ENCODE measurements around the gene BLNK. TPM values are rescaled to one million over a fixed set of nuclear protein-coding genes. Genes with fewer than 3 reads are reported as not detected.
A peak's percentile ranks its signal among the peaks of the same experiment; 100 is the strongest.

The BLNK gene
- polyA plus RNA-seq, 3 donors from 2014 or later: 0.74 to 0.81 TPM; not detected in 1

- Mint-ChIP-seq H3K4me3 (no peak overlapping the region), H3K4me1 (peaks cover 4 to 21% of the 10 kb centered on the region in 2 donors)
Observed at GRCh38 chr10:96298362-96298761, 27.0 kb upstream of the BLNK start.

GRCh38 chr10:96297486-96297885, 26.1 kb upstream of the BLNK start:
- peaks cover 4 to 21% of the 10 kb centered on the region in 2 donors for H3K4me1 Mint-ChIP-seq
- H3K9me3 Mint-ChIP-seq: no peaks in the 10 kb centered on the region
- H3K36me3 Mint-ChIP-seq: no peaks in the 10 kb centered on the region
- DNase-seq: no peak
- no peak overlapping the region for H3K4me3 Mint-ChIP-seq
- H3K27ac Mint-ChIP-seq: no peak overlapping the region
- peaks cover 0 to 26% (median 4%) of the 10 kb centered on the region in 3 donors for H3K27me3 Mint-ChIP-seq (ENCODE audit: low read depth in 3 of 3)

More at GRCh38 chr10:96298362-96298761, 27.0 kb upstream of the BLNK start:
- Mint-ChIP-seq H3K9me3 (no peaks in the 10 kb centered on the region), H3K36me3 (no peaks in the 10 kb centered on the region), H3K27ac (no peak overlapping the region), H3K27me3 (ENCODE audit: low read depth in 3 of 3) (peaks cover 0 to 23% (median 4%) of the 10 kb centered on the region in 3 donors)
- DNase-seq: no peak

GRCh38 chr10:96295475-96295874, 24.1 kb upstream of the BLNK start:
- Mint-ChIP-seq H3K4me3 (no peak overlapping the region), H3K27ac (no peak overlapping the region), H3K9me3 (no peaks in the 10 kb centered on the region), H3K4me1 (peaks cover 0 to 10% of the 10 kb centered on the region in 2 donors), H3K36me3 (no peaks in the 10 kb centered on the region), H3K27me3 (ENCODE audit: low read depth in 3 of 3) (peaks cover 0 to 23% (median 3%) of the 10 kb centered on the region in 3 donors)
- no peak for DNase-seq

- DNase-seq: peak in 1 of 3 donors; percentile 3
- Mint-ChIP-seq H3K27ac (no peak overlapping the region), H3K36me3 (no peaks in the 10 kb centered on the region), H3K4me3 (no peak overlapping the region), H3K27me3 (ENCODE audit: low read depth in 3 of 3) (peaks cover 3 to 10% (median 3%) of the 10 kb centered on the region in 3 donors), H3K4me1 (peaks cover 1 to 4% of the 10 kb centered on the region in 2 donors), H3K9me3 (no peaks in the 10 kb centered on the region)
Observed at GRCh38 chr10:96292971-96293920, 21.9 kb upstream of the BLNK start.

GRCh38 chr10:96290368-96291133, 19.2 kb upstream of the BLNK start:
- H3K4me1 Mint-ChIP-seq: peaks cover 1 to 13% of the 10 kb centered on the region in 2 donors
- no peak overlapping the region for H3K27ac Mint-ChIP-seq

GRCh38 chr10:96289218-96289910, 18.0 kb upstream of the BLNK start:
- Mint-ChIP-seq H3K9me3 (no peaks in the 10 kb centered on the region), H3K27ac (no peak overlapping the region), H3K4me1 (peaks cover 1 to 13% of the 10 kb centered on the region in 2 donors), H3K4me3 (no peak overlapping the region), H3K36me3 (no peaks in the 10 kb centered on the region), H3K27me3 (ENCODE audit: low read depth in 3 of 3) (peaks cover 3 to 10% (median 3%) of the 10 kb centered on the region in 3 donors)
- DNase-seq: no peak

More at GRCh38 chr10:96290368-96291133, 19.2 kb upstream of the BLNK start:
- no peak overlapping the region for H3K4me3 Mint-ChIP-seq
- no peaks in the 10 kb centered on the region for H3K9me3 Mint-ChIP-seq
- DNase-seq: no peak
- H3K27me3 Mint-ChIP-seq (ENCODE audit: low read depth in 3 of 3): peaks cover 3 to 10% (median 3%) of the 10 kb centered on the region in 3 donors
- no peaks in the 10 kb centered on the region for H3K36me3 Mint-ChIP-seq

- Mint-ChIP-seq H3K4me1 (peaks cover 1 to 13% of the 10 kb centered on the region in 2 donors), H3K27me3 (ENCODE audit: low read depth in 3 of 3) (peaks cover 2 to 3% (median 3%) of the 10 kb centered on the region in 3 donors), H3K27ac (no peak overlapping the region), H3K36me3 (no peaks in the 10 kb centered on the region), H3K9me3 (no peaks in the 10 kb centered on the region), H3K4me3 (no peak overlapping the region)
- DNase-seq: no peak
Observed at GRCh38 chr10:96288151-96288621, 16.8 kb upstream of the BLNK start.

GRCh38 chr10:96287392-96288105, 16.2 kb upstream of the BLNK start:
- H3K36me3 Mint-ChIP-seq: no peaks in the 10 kb centered on the region
- H3K27me3 Mint-ChIP-seq (ENCODE audit: low read depth in 3 of 3): peaks cover 0 to 5% (median 3%) of the 10 kb centered on the region in 3 donors
- DNase-seq: no peak
- no peaks in the 10 kb centered on the region for H3K9me3 Mint-ChIP-seq
- peak overlapping the region in 1 of 5 donors; percentile 27 for H3K4me3 Mint-ChIP-seq
- H3K27ac Mint-ChIP-seq: no peak overlapping the region
- H3K4me1 Mint-ChIP-seq: peaks cover 1 to 13% of the 10 kb centered on the region in 2 donors

- Mint-ChIP-seq H3K4me1 (peaks cover 1 to 13% of the 10 kb centered on the region in 2 donors), H3K9me3 (no peaks in the 10 kb centered on the region), H3K27me3 (ENCODE audit: low read depth in 3 of 3) (peaks cover 0 to 5% (median 3%) of the 10 kb centered on the region in 3 donors), H3K4me3 (no peak overlapping the region), H3K36me3 (no peaks in the 10 kb centered on the region), H3K27ac (no peak overlapping the region)
- DNase-seq: no peak
Observed at GRCh38 chr10:96285331-96285752, 14.0 kb upstream of the BLNK start.

- H3K27ac Mint-ChIP-seq: no peak overlapping the region
- no peak overlapping the region for H3K4me3 Mint-ChIP-seq
- H3K4me1 Mint-ChIP-seq: peaks cover 1 to 13% of the 10 kb centered on the region in 2 donors
- H3K9me3 Mint-ChIP-seq: no peaks in the 10 kb centered on the region
- peaks cover 3 to 4% (median 3%) of the 10 kb centered on the region in 3 donors for H3K27me3 Mint-ChIP-seq (ENCODE audit: low read depth in 3 of 3)
- H3K36me3 Mint-ChIP-seq: no peaks in the 10 kb centered on the region
- no peak for DNase-seq
Observed at GRCh38 chr10:96283756-96284155, 12.4 kb upstream of the BLNK start.

GRCh38 chr10:96283351-96283750, 12.0 kb upstream of the BLNK start:
- Mint-ChIP-seq H3K4me3 (no peak overlapping the region), H3K36me3 (no peaks in the 10 kb centered on the region), H3K27me3 (ENCODE audit: low read depth in 3 of 3) (peaks cover 2 to 4% (median 3%) of the 10 kb centered on the region in 3 donors), H3K9me3 (no peaks in the 10 kb centered on the region), H3K27ac (no peak overlapping the region), H3K4me1 (peaks cover under 1 to 11% of the 10 kb centered on the region in 2 donors)
- no peak for DNase-seq

GRCh38 chr10:96281444-96282029, 10.2 kb upstream of the BLNK start:
- DNase-seq: no peak
- Mint-ChIP-seq H3K36me3 (no peaks in the 10 kb centered on the region), H3K4me1 (no peaks in the 10 kb centered on the region), H3K9me3 (no peaks in the 10 kb centered on the region), H3K27ac (no peak overlapping the region), H3K4me3 (no peak overlapping the region), H3K27me3 (ENCODE audit: low read depth in 3 of 3) (peaks cover 0 to 7% (median 3%) of the 10 kb centered on the region in 3 donors)

All from immature natural killer cell (primary cell).